ENCODE data around the gene ENKD1.

ENKD1 gene

DNA sequence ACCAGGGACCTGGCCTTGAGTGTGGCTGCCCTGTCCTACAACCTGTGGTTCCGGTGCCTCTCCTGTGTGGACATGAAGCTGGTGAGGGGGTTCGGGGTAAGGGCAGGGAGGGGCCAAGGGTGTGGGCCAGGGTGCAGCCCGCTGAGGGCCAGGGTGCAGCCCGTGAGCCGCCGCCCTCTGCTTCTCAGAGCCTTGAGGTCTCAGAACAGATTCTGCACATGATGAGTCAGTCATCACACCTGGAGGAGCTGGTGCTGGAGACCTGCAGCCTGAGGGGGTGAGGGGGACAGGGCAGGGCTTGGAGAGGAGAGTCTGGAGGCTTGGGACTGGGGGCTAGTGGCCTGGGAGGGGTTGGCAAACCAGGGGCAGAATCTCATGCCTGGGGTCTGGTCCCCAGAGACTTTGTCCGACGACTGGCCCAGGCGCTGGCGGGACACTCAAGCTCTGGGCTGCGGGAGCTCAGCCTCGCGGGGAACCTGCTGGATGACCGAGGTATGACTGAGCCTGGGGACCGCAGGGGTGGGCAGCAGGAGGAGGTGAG, 19.4 kb downstream of the ENKD1 start:
- ChIA-PET POLR2A (no interaction called here), CTCF (interaction anchor here (1.0 to 10.5 kb wide), 7 partner anchors 13 to 153 kb away, joined by 3 to 157 read pairs (median 31); partner anchors contain the start of genes ACD and PARD6A)
- TF ChIP-seq CTCF (IDR thresholded peaks at IDR 0.05; ENCODE audit: control extremely low read depth, extremely low read depth, low read depth, missing control alignments): no peak
- DNase-seq (ENCODE audit: extremely low spot score): no peak

- ChIA-PET POLR2A (interaction anchor here (1.2 kb wide), 1 partner anchor 98 kb away, joined by 7 read pairs; no protein-coding TSS in a partner anchor), CTCF (interaction anchor here (0.7 to 10.5 kb wide), 47 partner anchors 11 to 220 kb away, joined by 3 to 157 read pairs (median 5); partner anchors contain the start of genes ACD, ATP6V0D1, C16orf86 and CTCF)
- no peak for TF ChIP-seq CTCF (IDR thresholded peaks at IDR 0.05; ENCODE audit: control extremely low read depth, extremely low read depth, low read depth, missing control alignments)
- DNase-seq (ENCODE audit: extremely low spot score): no peak
Observed at GRCh38 chr16:67645397-67646121, 21.0 kb downstream of the ENKD1 start.

- POLR2A ChIA-PET: no interaction called here
- TF ChIP-seq CTCF (IDR thresholded peaks at IDR 0.05; ENCODE audit: control extremely low read depth, extremely low read depth, low read depth, missing control alignments): no peak
- DNase-seq (ENCODE audit: extremely low spot score): no peak
- CTCF ChIA-PET: interaction anchor here (0.6 to 10.5 kb wide), 31 partner anchors 8 to 216 kb away, joined by 3 to 157 read pairs (median 7); partner anchors contain the start of genes ACD, ATP6V0D1, C16orf86 and CTCF
Observed at GRCh38 chr16:67644038-67644437, 22.5 kb downstream of the ENKD1 start.

DNA sequence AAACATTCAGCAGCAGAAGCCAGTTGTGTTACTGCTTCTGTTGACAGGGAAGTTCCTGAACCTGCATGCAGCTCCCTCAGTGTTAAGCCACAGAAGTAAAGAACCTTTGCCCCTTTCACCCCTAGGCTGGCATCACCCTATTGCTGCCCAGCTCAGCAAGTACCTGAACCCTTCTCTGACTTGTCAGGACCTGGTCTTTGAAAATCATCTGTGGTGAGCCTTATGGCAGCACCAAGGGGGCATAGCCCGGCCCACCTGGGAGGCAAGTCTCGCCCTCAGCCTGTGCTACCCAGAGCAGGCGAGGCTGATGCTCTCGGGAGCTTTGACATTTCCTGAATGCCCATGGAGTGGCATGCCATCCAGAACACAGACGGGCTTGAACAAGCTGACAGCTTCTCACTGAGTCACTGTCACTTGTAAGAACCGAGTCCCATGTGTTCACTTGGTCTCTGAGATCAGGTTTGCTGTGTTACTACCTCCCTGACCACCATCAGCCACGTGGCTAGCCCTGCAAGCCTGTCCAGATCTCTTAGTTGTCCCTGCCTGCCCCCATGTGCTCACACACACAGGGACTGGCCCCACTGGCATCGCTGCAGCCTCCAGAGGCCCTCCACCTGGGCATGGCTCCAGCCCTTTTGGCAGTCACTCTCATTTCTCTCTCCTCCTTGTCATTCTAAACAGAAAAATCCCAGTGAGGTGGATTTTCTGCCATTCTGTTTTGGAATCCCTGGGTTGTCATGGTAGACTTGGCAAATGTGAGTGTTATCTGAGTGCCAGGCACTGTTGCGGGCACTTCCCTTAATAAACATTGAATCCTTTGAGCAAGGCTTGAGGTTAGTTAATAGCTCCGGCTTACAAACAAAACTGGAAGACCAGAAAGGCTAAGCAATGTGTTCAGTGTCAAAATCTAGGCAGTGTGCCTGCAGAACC, 24.5 kb downstream of the ENKD1 start:
- DNase-seq (ENCODE audit: extremely low spot score): no peak
- ChIA-PET CTCF (interaction anchor here (0.6 to 10.5 kb wide), 8 partner anchors 8 to 161 kb away, joined by 3 to 157 read pairs (median 32); partner anchors contain the start of genes ACD, ATP6V0D1, CTCF and PARD6A), POLR2A (no interaction called here)
- TF ChIP-seq CTCF (IDR thresholded peaks at IDR 0.05; ENCODE audit: control extremely low read depth, extremely low read depth, low read depth, missing control alignments): no peak

GRCh38 chr16:67637625-67638024, 28.9 kb downstream of the ENKD1 start:
- CTCF ChIA-PET: interaction anchor here (1.3 to 10.5 kb wide), 4 partner anchors 19 to 158 kb away, joined by 3 to 157 read pairs (median 4); partner anchors contain the start of gene ATP6V0D1
- no peak for TF ChIP-seq CTCF (IDR thresholded peaks at IDR 0.05; ENCODE audit: control extremely low read depth, extremely low read depth, low read depth, missing control alignments)

GRCh38 chr16:67636713-67637112, 29.8 kb downstream of the ENKD1 start:
- CTCF ChIA-PET: interaction anchor here (1.5 to 1.6 kb wide), 2 partner anchors 7 to 18 kb away, joined by 3 read pairs; no protein-coding TSS in a partner anchor
- no peak for TF ChIP-seq CTCF (IDR thresholded peaks at IDR 0.05; ENCODE audit: control extremely low read depth, extremely low read depth, low read depth, missing control alignments)
- POLR2A ChIA-PET: no interaction called here
- no peak for DNase-seq (ENCODE audit: extremely low spot score)

More at GRCh38 chr16:67637625-67638024, 28.9 kb downstream of the ENKD1 start:
- DNase-seq (ENCODE audit: extremely low spot score): no peak
- POLR2A ChIA-PET: no interaction called here

Data from GM10248 (cell line).